Common myeloid progenitor, CD34-positive (primary cell): Measurements from ENCODE around the gene CDC14A.

Source experiments
- CTCF ChIA-PET: fragments of 350-600 bp; sonication (Branson Sonifier 250); formaldehyde crosslinking; loops from one replicate; lab custom pipeline; 2021; ENCODE audit warnings: antibody characterized with exemption; lab: Charles Lee
- POLR2A ChIA-PET: fragments of 350-600 bp; sonication (Branson Sonifier 250); formaldehyde crosslinking; loops from one replicate; lab custom pipeline; 2021; ENCODE audit warnings: antibody characterized with exemption; lab: Charles Lee
- DNase-seq, 3 donors: peaks; one replicate each; pipeline versions ENCODE4 v3.0.0 to v3.0.0-alpha.2; 2013
- H3K27ac ChIP-seq, 2 experiments: 1 replicate in 1 of 2; 2 replicates in 1 of 2; pipeline ENCODE4 v1.7.0; 2013; ENCODE audit warnings: inconsistent platforms in 2 of 2, low read length in 2 of 2, mild to moderate bottlenecking in 2 of 2, low read depth in 1 of 2, moderate library complexity in 1 of 2; ENCODE audit not compliant: severe bottlenecking in 2 of 2, insufficient read depth in 1 of 2, poor library complexity in 1 of 2
- H3K27me3 ChIP-seq, 5 experiments: replicated peaks in 2 of 5; 1 replicate in 3 of 5; 2 replicates in 2 of 5; pipeline versions ENCODE4 v1.6.1 to v1.7.0; 2013; ENCODE audit warnings: low read length in 4 of 5, mild to moderate bottlenecking in 2 of 5, moderate library complexity in 2 of 5, inconsistent platforms in 1 of 5; ENCODE audit not compliant: insufficient read depth in 5 of 5, control insufficient read depth in 4 of 5
- H3K36me3 ChIP-seq, 4 experiments: 1 replicate in 2 of 4; 2 replicates in 2 of 4; pipeline versions ENCODE4 v1.6.1 to v1.7.0; 2013; ENCODE audit warnings: low read length in 3 of 4, control low read depth in 1 of 4, mild to moderate bottlenecking in 1 of 4; ENCODE audit not compliant: control insufficient read depth in 4 of 4, insufficient read depth in 4 of 4
- H3K4me1 ChIP-seq, 4 experiments: 1 replicate in 3 of 4; 2 replicates in 1 of 4; pipeline versions ENCODE4 v1.6.1 to v1.7.1; 2013; ENCODE audit warnings: low read length in 3 of 4, mild to moderate bottlenecking in 3 of 4, control low read depth in 1 of 4, inconsistent platforms in 1 of 4, moderate library complexity in 1 of 4; ENCODE audit not compliant: control insufficient read depth in 4 of 4, insufficient read depth in 4 of 4; ENCODE audit errors: control extremely low read depth in 1 of 4
- H3K4me3 ChIP-seq, 7 experiments: 1 replicate in 4 of 7; 2 replicates in 3 of 7; pipeline versions ENCODE4 v1.5.1 to v1.7.0; 2013; ENCODE audit warnings: mild to moderate bottlenecking in 7 of 7, low read length in 6 of 7, moderate library complexity in 6 of 7, inconsistent platforms in 2 of 7, low read depth in 2 of 7, control low read depth in 1 of 7; ENCODE audit not compliant: insufficient read depth in 4 of 7, control insufficient read depth in 1 of 7; ENCODE audit errors: extremely low read depth in 1 of 7
- H3K9me3 ChIP-seq, 5 experiments: 1 replicate in 4 of 5; 2 replicates in 1 of 5; pipeline versions ENCODE4 v1.6.1 to v1.7.1; 2013; ENCODE audit warnings: low read length in 4 of 5, mild to moderate bottlenecking in 2 of 5, inconsistent platforms in 1 of 5, low read depth in 1 of 5, moderate library complexity in 1 of 5; ENCODE audit not compliant: control insufficient read depth in 4 of 5, insufficient read depth in 2 of 5; ENCODE audit errors: control extremely low read depth in 1 of 5
- WGBS: methylation state at CpG from one replicate; pipeline ENCODE4 v1.1.5; 2013; ENCODE audit not compliant: insufficient coverage; 5-methylcytosine and 5-hydroxymethylcytosine counted together

CDC14A gene

DNA sequence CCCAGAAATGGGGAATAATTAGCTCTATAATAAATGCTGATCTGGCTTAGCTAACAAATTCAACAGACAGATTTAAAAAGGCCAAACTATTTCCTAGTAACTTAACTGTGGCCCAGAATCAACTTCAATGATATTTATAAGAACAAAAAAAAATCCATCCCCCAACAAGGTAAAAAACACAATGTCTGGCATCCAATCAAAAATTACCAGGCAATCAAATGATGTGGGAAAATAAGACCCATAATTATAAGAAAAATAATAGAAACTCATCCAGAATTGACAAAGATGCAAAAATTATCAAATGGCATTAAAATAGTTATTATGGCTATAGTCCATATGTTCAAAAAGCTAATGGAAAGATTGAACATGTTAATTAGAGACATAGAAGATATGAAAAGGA, 42.4 kb upstream of the CDC14A start:
- ChIA-PET POLR2A (no interaction called here), CTCF (interaction anchor here (1.4 to 1.7 kb wide), 2 partner anchors 14 to 17 kb away, joined by 4 read pairs; no protein-coding TSS in a partner anchor)
- DNase-seq, result no peak

DNA sequence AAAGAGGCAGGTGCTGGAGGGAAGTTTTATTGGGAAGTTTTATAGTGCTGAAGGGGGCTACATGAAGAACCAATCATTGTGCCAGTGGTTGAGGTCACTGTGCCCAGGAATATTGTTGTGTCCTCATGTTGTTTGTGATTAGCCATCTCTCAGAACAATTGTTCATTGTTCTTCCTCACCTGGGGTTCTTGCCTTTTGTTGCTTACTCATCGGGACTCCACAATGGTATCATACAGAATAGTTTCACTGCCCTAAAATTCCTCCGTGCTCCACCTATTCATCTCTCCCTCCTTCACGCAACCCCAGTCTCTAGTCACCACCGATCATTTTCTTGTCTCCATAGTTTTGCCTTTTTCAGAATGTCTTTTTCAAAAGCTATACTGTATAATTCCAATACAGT, 38.9 kb upstream of the CDC14A start:
- no peaks in the 10 kb centered on the region for H3K27me3 ChIP-seq
- H3K9me3 ChIP-seq, result peaks cover 0 to 11% (median 4%) of the 10 kb centered on the region in 5 experiments
- POLR2A ChIA-PET, result no interaction called here
- H3K27ac ChIP-seq, result no peak overlapping the region
- no peaks in the 10 kb centered on the region for H3K4me1 ChIP-seq
- CTCF ChIA-PET, result interaction anchor here (0.6 kb wide), 1 partner anchor 26 kb away, joined by 3 read pairs; no protein-coding TSS in a partner anchor
- no peak overlapping the region for H3K4me3 ChIP-seq
- 96% methylated on average over 4 of the region's 4 CpGs for WGBS
- DNase-seq, result no peak
- no peaks in the 10 kb centered on the region for H3K36me3 ChIP-seq

More for the DNA sequence above, 42.4 kb upstream of the CDC14A start:
- Histone ChIP-seq H3K4me1 (no peaks in the 10 kb centered on the region), H3K9me3 (no peaks in the 10 kb centered on the region), H3K27ac (no peak overlapping the region), H3K4me3 (no peak overlapping the region), H3K27me3 (no peaks in the 10 kb centered on the region), H3K36me3 (no peaks in the 10 kb centered on the region)

DNA sequence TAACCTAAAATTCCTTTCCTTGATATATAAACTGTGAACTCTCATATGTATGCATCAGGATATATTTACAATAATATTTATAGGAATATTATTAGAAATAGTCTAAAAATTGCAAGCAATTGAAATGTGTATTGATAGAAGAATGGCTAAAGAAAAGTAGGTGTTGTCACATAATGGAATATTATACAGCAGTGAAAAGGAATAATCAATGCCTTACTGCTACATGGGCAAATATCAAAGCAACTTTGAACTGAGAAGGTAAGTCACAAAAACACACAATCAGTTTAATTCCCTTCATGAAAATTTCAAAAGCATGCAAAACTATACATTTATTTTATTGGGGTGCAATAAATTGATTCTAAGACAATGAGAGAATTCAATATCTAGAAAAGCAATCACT, 35.7 kb upstream of the CDC14A start:
- Histone ChIP-seq H3K27ac (no peak overlapping the region), H3K4me3 (no peak overlapping the region), H3K9me3 (peaks cover 4 to 25% (median 11%) of the 10 kb centered on the region in 5 experiments), H3K36me3 (no peaks in the 10 kb centered on the region), H3K27me3 (no peaks in the 10 kb centered on the region), H3K4me1 (no peaks in the 10 kb centered on the region)
- CTCF ChIA-PET, result no interaction called here
- no peak for DNase-seq
- POLR2A ChIA-PET, result no interaction called here

DNA sequence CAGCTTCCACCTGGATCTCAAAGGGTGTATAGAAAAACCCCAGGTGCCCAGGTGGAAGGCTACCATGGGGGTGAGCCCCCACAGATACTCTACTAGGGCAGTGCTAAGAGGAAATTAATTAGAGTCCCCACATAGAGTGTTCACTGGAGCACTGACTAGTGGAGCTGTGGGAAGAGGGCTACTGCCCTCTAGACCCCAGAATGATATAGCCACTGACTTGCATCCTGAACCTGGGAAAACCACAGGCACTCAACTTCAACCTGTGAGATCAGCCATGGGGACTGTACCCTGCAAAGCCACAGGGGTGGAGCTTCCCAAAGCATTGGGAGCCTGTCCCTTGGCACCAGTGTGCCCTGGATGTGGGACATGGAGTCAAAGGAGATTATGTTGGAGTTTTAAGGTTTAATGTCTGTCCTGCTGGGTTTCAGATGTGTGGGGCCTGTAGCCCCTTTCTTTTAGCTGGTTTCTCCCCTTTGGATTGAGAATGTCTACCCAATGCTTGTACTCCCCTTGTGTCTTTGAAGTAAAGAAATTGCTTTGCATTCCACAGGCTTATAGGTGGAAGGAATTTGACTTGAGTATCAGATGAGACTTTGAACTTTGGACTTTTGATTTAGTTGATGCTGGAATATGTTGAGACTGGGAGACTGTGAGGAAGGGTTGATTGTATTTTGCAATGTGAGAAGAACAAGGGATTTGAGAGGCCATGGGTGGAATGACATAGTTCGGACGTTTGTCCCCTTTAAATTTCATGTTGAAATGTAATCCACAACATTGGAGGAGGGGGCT, 31.8 kb upstream of the CDC14A start:
- DNase-seq, result no peak
- ChIA-PET POLR2A (no interaction called here), CTCF (interaction anchor here (1.1 kb wide), 1 partner anchor 33 kb away, joined by 3 read pairs; no protein-coding TSS in a partner anchor)
- H3K4me1 ChIP-seq, result no peaks in the 10 kb centered on the region
- WGBS, result no CpG with 5 or more reads among the region's 2 CpGs
- no peak overlapping the region for H3K4me3 ChIP-seq
- peaks cover 4 to 24% (median 11%) of the 10 kb centered on the region in 5 experiments for H3K9me3 ChIP-seq
- no peak overlapping the region for H3K27ac ChIP-seq
- no peaks in the 10 kb centered on the region for H3K27me3 ChIP-seq
- no peaks in the 10 kb centered on the region for H3K36me3 ChIP-seq

DNA sequence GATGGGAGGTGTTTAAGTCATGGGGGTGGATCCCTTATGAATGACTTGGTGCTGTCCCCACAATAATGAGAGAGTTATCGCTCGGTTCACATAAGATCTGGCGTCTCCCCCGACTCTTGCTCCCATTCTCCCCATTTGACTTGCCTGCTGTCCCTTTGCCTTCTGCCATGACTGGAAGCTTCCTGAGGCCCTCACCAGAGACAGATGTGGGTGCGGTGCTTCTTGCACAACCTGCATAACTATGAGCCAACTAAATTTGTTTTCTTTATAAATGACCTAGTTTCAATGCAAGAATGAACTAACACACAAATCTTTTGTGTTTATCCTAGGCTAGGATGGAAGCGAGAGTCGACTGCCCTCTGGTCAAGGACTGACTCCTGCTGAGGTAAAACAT, 31.2 kb upstream of the CDC14A start:
- H3K36me3 ChIP-seq, result no peaks in the 10 kb centered on the region
- H3K4me3 ChIP-seq, result no peak overlapping the region
- peaks cover 1 to 18% (median 7%) of the 10 kb centered on the region in 5 experiments for H3K9me3 ChIP-seq
- 96% methylated on average over 4 of the region's 7 CpGs for WGBS
- CTCF ChIA-PET, result no interaction called here
- DNase-seq, result no peak
- POLR2A ChIA-PET, result no interaction called here
- no peaks in the 10 kb centered on the region for H3K27me3 ChIP-seq
- no peaks in the 10 kb centered on the region for H3K4me1 ChIP-seq
- no peak overlapping the region for H3K27ac ChIP-seq

DNA sequence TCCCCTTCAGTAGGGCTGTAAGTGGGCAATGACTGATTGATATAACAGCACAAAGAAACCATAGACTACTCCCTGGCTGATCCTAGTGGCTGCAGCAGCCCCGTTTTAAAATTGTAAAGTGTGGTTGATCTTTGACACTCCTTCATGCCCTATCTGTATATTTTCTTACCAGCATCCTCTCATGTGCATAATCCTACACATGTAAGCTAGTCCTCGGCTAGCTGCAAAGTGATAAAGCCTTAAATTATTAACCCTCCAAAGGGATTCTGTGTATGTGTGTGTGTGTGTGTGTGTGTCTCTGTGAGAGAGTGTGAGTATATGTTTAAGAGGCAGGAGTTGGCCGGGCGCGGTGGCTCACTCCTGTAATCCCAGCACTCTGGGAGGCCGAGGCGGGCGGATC, 30.8 kb upstream of the CDC14A start:
- POLR2A ChIA-PET, result no interaction called here
- DNase-seq, result no peak
- no peak overlapping the region for H3K4me3 ChIP-seq
- CTCF ChIA-PET, result interaction anchor here (1.4 kb wide), 1 partner anchor 31 kb away, joined by 3 read pairs; no protein-coding TSS in a partner anchor
- H3K9me3 ChIP-seq, result peaks cover 0 to 16% (median 7%) of the 10 kb centered on the region in 5 experiments
- no peak overlapping the region for H3K27ac ChIP-seq
- no peaks in the 10 kb centered on the region for H3K27me3 ChIP-seq
- H3K4me1 ChIP-seq, result no peaks in the 10 kb centered on the region
- no CpG with 5 or more reads among the region's 8 CpGs for WGBS
- no peaks in the 10 kb centered on the region for H3K36me3 ChIP-seq

DNA sequence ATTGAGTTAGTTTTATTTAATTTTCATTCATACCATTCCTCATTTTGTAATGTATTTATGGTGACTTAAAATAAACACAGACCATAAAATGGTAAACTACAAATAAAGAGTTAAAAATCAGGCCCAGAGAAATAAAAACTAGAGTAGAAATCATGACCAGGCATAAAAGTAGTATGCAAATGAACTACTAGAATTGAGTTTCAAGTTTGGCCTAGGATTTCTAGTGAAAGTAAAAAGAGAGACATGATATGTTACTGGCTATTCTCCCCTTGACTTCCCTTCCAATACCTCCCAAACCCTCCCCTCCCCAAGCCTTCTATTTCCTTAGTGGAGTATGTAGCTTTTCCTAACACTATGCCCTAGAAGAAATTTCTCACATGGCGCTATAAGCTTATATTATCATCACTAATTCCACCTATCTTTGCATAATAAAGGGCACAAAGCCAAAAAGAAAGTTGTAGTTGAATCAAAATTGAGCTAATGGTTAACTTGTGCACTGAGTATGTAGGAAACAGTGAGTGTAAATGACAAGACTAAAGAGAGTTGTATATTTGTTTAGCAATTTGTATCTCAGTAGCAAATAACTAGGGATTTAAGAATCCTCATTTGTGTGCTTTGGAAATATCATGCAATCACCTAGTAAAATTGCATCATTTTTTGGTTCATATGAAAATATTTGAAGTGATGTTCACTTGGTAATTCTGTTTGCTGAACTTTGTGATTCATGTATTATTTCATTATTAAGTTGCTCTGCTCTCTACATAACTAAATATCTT, 29.7 kb upstream of the CDC14A start:
- WGBS, result no CpG with 5 or more reads among the region's 1 CpG
- Histone ChIP-seq H3K4me1 (no peaks in the 10 kb centered on the region), H3K4me3 (no peak overlapping the region), H3K27ac (no peak overlapping the region), H3K27me3 (no peaks in the 10 kb centered on the region), H3K9me3 (peaks cover 0 to 16% (median 7%) of the 10 kb centered on the region in 5 experiments), H3K36me3 (no peaks in the 10 kb centered on the region)
- ChIA-PET POLR2A (no interaction called here), CTCF (interaction anchor here (0.5 to 1.4 kb wide), 2 partner anchors 32 to 41 kb away, joined by 3 read pairs; no protein-coding TSS in a partner anchor)
- DNase-seq, result no peak
